ENCODE measurements around the gene AKAP1.

- TF ChIP-seq, protein P1, sequence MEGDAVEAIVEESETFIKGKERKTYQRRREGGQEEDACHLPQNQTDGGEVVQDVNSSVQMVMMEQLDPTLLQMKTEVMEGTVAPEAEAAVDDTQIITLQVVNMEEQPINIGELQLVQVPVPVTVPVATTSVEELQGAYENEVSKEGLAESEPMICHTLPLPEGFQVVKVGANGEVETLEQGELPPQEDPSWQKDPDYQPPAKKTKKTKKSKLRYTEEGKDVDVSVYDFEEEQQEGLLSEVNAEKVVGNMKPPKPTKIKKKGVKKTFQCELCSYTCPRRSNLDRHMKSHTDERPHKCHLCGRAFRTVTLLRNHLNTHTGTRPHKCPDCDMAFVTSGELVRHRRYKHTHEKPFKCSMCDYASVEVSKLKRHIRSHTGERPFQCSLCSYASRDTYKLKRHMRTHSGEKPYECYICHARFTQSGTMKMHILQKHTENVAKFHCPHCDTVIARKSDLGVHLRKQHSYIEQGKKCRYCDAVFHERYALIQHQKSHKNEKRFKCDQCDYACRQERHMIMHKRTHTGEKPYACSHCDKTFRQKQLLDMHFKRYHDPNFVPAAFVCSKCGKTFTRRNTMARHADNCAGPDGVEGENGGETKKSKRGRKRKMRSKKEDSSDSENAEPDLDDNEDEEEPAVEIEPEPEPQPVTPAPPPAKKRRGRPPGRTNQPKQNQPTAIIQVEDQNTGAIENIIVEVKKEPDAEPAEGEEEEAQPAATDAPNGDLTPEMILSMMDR (IDR thresholded peaks at IDR 0.05; ENCODE audit: low read depth, low read length, missing input control), result no peak
- TF ChIP-seq YY1 (IDR thresholded peaks at IDR 0.05) (no peak), EGR1 (IDR thresholded peaks at IDR 0.05; ENCODE audit: low read depth in 2 of 2) (no peak), REST (IDR thresholded peaks at IDR 0.05) (no peak), JUND (IDR thresholded peaks at IDR 0.05) (no peak), HNF4G (IDR thresholded peaks at IDR 0.05) (no peak), TAF1 (conservative IDR thresholded peaks at IDR 0.05) (no peak), FOXA2 (IDR thresholded peaks at IDR 0.05) (no peak)
- TF ChIP-seq, protein P2, sequence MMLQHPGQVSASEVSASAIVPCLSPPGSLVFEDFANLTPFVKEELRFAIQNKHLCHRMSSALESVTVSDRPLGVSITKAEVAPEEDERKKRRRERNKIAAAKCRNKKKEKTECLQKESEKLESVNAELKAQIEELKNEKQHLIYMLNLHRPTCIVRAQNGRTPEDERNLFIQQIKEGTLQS (IDR thresholded peaks at IDR 0.05), result no peak
Observed at GRCh38 chr17:57136355-57136754, 51.3 kb downstream of the AKAP1 start.
